Measurements from ENCODE around the gene COX5A. TPM values are rescaled to one million over a fixed set of nuclear protein-coding genes. Genes with fewer than 3 reads are reported as not detected.

The COX5A gene
- total and polyA plus RNA-seq, 2 experiments from 2014 or later: 190 to 885 TPM

- TF ChIP-seq JUNB (IDR thresholded peaks at IDR 0.05; ENCODE audit: unreplicated experiment) (no peak), POLR2AphosphoS5 (IDR thresholded peaks at IDR 0.05; ENCODE audit: low read depth) (no peak), REST (IDR thresholded peaks at IDR 0.05; ENCODE audit: unreplicated experiment) (no peak), EZH2 (IDR thresholded peaks at IDR 0.05; ENCODE audit: low read depth, unreplicated experiment) (no peak), ZNF462 (CRISPR knock-in tag; IDR thresholded peaks at IDR 0.05) (no peak), ZNF114 (CRISPR knock-in tag; IDR thresholded peaks at IDR 0.05) (no peak), STAT1 (IDR thresholded peaks at IDR 0.05; ENCODE audit: unreplicated experiment) (no peak), NANOG (IDR thresholded peaks at IDR 0.05; ENCODE audit: borderline replicate concordance) (no peak)
- ATAC-seq (no peak), DNase-seq (ENCODE audit: low spot score) (no peak)
- H3K79me2 ChIP-seq (replicated peaks; ENCODE audit: insufficient read depth): no peaks in the 10 kb centered on the region
- H3F3A ChIP-seq (replicated peaks; ENCODE audit: low read depth): peaks cover 9% of the 10 kb centered on the region; the same call in 1 of the 2 replicates
- no peak overlapping the region for H3K4me3 ChIP-seq
- no peak overlapping the region for H3K4me3 Mint-ChIP-seq
- no peaks in the 10 kb centered on the region for H3K36me3 Mint-ChIP-seq (ENCODE audit: low read depth)
- H3K27me3 Mint-ChIP-seq (ENCODE audit: insufficient read depth, low read depth, poor library complexity): peaks cover 33% of the 10 kb centered on the region
- H3K36me3 ChIP-seq (ENCODE audit: insufficient read depth): no peaks in the 10 kb centered on the region
- H3K4me1 Mint-ChIP-seq: peaks cover 28% of the 10 kb centered on the region
- H3K27me3 ChIP-seq (ENCODE audit: insufficient read depth): peaks cover 42% of the 10 kb centered on the region
- H3K4me1 ChIP-seq (ENCODE audit: insufficient read depth): peaks cover 19% of the 10 kb centered on the region; the same call in 1 of the 2 replicates
- H3K9me3 Mint-ChIP-seq: no peaks in the 10 kb centered on the region
- H3K9me2 ChIP-seq (ENCODE audit: insufficient read depth): no peaks in the 10 kb centered on the region
- H3K4me2 ChIP-seq: no peak overlapping the region
- H2AFZ ChIP-seq: no peak overlapping the region
- no peak overlapping the region for H3K27ac Mint-ChIP-seq
- no peaks in the 10 kb centered on the region for H4K20me1 ChIP-seq (replicated peaks; ENCODE audit: insufficient read depth)
- no peak overlapping the region for H3K27ac ChIP-seq (ENCODE audit: low read depth)
These were observed 24.3 kb upstream of the COX5A start for GRCh38 chr15:74962219-74962618.
